Central memory CD4-positive, alpha-beta T cell (primary cell): ENCODE results near the gene MMP27.

Experiments used
- DNase-seq: peaks from one replicate; pipeline ENCODE4 v3.0.0; 2022

The MMP27 gene

GRCh38 chr11:102703826-102704493, 1.6 kb downstream of the MMP27 start:
- DNase-seq = no peak

- no peak for DNase-seq
Observed at GRCh38 chr11:102695201-102695600, 10.4 kb downstream of the MMP27 start.

GRCh38 chr11:102685754-102686153, 19.8 kb downstream of the MMP27 start:
- no peak for DNase-seq

GRCh38 chr11:102685338-102685737, 20.2 kb downstream of the MMP27 start:
- no peak for DNase-seq

- DNase-seq = no peak
Observed at GRCh38 chr11:102683277-102683676, 22.3 kb downstream of the MMP27 start.

- DNase-seq = no peak
Observed at GRCh38 chr11:102680945-102681344, 24.6 kb downstream of the MMP27 start.

- DNase-seq = no peak
Observed at GRCh38 chr11:102678022-102678421, 27.5 kb downstream of the MMP27 start.

GRCh38 chr11:102676084-102676483, 29.5 kb downstream of the MMP27 start:
- DNase-seq = no peak

- no peak for DNase-seq
Observed at GRCh38 chr11:102669664-102670063, 35.9 kb downstream of the MMP27 start.

- DNase-seq = peak; percentile 27
Observed at GRCh38 chr11:102666331-102666957, 39.1 kb downstream of the MMP27 start.

- peak; percentile 1 for DNase-seq
Observed at GRCh38 chr11:102664001-102664752, 41.4 kb downstream of the MMP27 start.

- DNase-seq = no peak
Observed at GRCh38 chr11:102662607-102663006, 43.0 kb downstream of the MMP27 start.

- DNase-seq = no peak
Observed at GRCh38 chr11:102661040-102661439, 44.5 kb downstream of the MMP27 start.

- no peak for DNase-seq
Observed at GRCh38 chr11:102656528-102656927, 49.0 kb downstream of the MMP27 start.

GRCh38 chr11:102655547-102655946, 50.0 kb downstream of the MMP27 start:
- DNase-seq = no peak

- DNase-seq = no peak
Observed at GRCh38 chr11:102654761-102655160, 50.8 kb downstream of the MMP27 start.

GRCh38 chr11:102653744-102654291, 51.8 kb downstream of the MMP27 start:
- DNase-seq = no peak

GRCh38 chr11:102647430-102647829, 58.1 kb downstream of the MMP27 start:
- no peak for DNase-seq

GRCh38 chr11:102643941-102644340, 61.6 kb downstream of the MMP27 start:
- no peak for DNase-seq
